Spinal cord (tissue), 10 donors: ENCODE measurements around the gene TRIM75. TPM values are rescaled to one million over a fixed set of nuclear protein-coding genes. Genes with fewer than 3 reads are reported as not detected.
"Not testable (repeated sequence)": the region's sequence is repeated elsewhere in the genome, so short reads cannot be mapped to it uniquely, and the experiment has no call there.

Source experiments
- DNase-seq, 6 donors: peaks; one replicate each; pipeline versions ENCODE4 v3.0.0 to v3.0.0-alpha.2; 2013 to 2015; ENCODE audit warnings: low spot score in 6 of 6, low read depth in 4 of 6
- H3K27ac ChIP-seq: one replicate; pipeline ENCODE4 v1.5.1; 2013; ENCODE audit warnings: low read depth, low read length, control low read depth
- H3K27me3 ChIP-seq: one replicate; pipeline ENCODE4 v1.6.1; 2013; ENCODE audit warnings: low read length; ENCODE audit not compliant: control insufficient read depth, insufficient read depth
- H3K36me3 ChIP-seq: one replicate; pipeline ENCODE4 v1.6.1; 2013; ENCODE audit warnings: low read length; ENCODE audit not compliant: control insufficient read depth, insufficient read depth
- H3K4me1 ChIP-seq: one replicate; pipeline ENCODE4 v1.6.1; 2013; ENCODE audit warnings: low read length; ENCODE audit not compliant: control insufficient read depth, insufficient read depth
- H3K4me3 ChIP-seq: one replicate; pipeline ENCODE4 v1.5.1; 2013; ENCODE audit warnings: low read depth, low read length, control low read depth
- H3K9me3 ChIP-seq: one replicate; pipeline ENCODE4 v1.6.1; 2013; ENCODE audit warnings: low read length; ENCODE audit not compliant: control insufficient read depth, insufficient read depth
- WGBS: methylation state at CpG from one replicate; pipeline ENCODE4 v1.1.5; 2013; ENCODE audit warnings: missing lambda C conversion rate; ENCODE audit not compliant: insufficient coverage; 5-methylcytosine and 5-hydroxymethylcytosine counted together
- polyA plus RNA-seq, 2 donors: library from polyadenylated mRNA; unstranded; fragments of 120-200 nt; gene quantifications; one replicate each; pipeline ENCODE4 v1.2.1, GENCODE V29; 2013; ENCODE audit not compliant: insufficient read length in 2 of 2
- total RNA-seq, 2 donors: library from RNA; depleted of rRNA in 1 of 2; stranded (reverse); fragments of 120-200 nt in 1 of 2; fragments of >200 nt in 1 of 2; gene quantifications; one replicate each; pipeline versions ENCODE4 v1.2.3 to v1.2.4, GENCODE V29; 2013 to 2014
- donor health status: healthy.

The TRIM75 gene
- total and polyA plus RNA-seq, 4 donors, result not detected

DNA sequence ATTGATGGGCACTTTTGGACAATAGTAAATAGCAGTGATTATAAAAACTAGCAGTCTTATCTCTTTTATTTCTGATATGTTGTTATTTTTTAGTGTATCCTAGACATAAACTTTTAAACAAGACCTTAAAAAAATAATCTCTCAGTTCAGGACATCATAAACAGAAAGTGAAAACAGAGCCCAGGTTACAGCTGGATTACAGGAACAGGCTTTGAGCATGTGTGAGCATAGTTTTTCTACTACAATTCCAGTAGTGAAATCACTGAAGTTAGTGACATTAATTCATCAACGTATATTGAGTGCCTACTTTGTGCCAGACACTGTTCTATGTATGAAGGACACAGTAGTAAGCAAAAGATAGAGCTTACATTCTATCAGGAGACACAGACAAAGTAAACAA, 16.9 kb downstream of the TRIM75 start:
- no peak overlapping the region for H3K4me3 ChIP-seq
- no peaks in the 10 kb centered on the region for H3K27me3 ChIP-seq
- no peak for DNase-seq
- no peaks in the 10 kb centered on the region for H3K4me1 ChIP-seq
- H3K27ac ChIP-seq, result no peak overlapping the region
- no peaks in the 10 kb centered on the region for H3K9me3 ChIP-seq
- H3K36me3 ChIP-seq, result no peaks in the 10 kb centered on the region
- WGBS, result no CpG with 5 or more reads among the region's 1 CpG

DNA sequence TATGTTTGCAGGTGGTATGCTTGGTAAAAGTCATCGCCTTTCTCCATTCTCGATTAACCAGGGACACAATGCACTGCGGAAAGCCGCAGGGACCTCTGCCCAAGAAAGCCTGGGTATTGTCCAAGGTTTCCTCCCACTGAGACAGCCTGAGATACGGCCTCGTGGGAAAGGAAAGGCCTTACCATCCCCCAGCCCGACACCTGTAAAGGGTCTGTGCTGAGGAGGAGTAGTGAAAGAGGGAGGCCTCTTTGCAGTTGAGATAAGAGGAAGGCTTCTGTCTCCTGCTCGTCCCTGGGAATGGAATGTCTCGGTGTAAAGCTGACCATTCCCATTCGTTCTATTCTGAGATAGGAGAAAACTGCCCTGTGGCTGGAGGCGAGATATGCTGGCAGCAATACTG, 19.7 kb downstream of the TRIM75 start:
- H3K27ac ChIP-seq, H3K4me1 ChIP-seq, DNase-seq, H3K27me3 ChIP-seq, H3K9me3 ChIP-seq, H3K4me3 ChIP-seq, H3K36me3 ChIP-seq: not testable (repeated sequence)
- WGBS, result 38% methylated on average over 4 of the region's 11 CpGs

DNA sequence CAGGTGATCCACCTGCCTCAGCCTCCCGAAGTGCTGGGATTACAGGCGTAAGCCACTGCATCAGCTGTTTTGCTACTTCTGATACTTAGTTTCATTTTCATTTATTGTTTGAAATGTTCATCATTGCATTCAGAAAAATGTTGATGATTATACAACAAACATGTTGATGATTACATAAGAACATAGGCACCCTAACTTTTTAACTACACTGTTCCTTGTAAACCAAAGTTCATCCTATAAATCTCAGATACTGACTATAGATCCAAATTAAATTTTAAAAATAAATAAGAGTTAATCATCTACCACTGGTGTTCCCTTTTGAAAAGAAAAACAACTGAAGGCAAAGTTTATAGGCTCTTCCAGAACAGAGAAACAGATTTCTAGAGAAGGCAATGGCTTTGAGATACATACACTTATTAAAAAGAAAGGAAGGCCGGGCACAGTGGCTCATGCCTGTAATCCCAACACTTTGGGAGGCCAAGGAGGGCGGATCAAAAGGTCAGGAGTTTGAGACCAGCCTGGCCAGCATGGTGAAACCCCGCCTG, 23.4 kb downstream of the TRIM75 start:
- H3K4me3 ChIP-seq, result no peak overlapping the region
- no peaks in the 10 kb centered on the region for H3K36me3 ChIP-seq
- DNase-seq, result no peak
- no CpG with 5 or more reads among the region's 5 CpGs for WGBS
- no peaks in the 10 kb centered on the region for H3K27me3 ChIP-seq
- H3K4me1 ChIP-seq, result no peaks in the 10 kb centered on the region
- no peaks in the 10 kb centered on the region for H3K9me3 ChIP-seq
- no peak overlapping the region for H3K27ac ChIP-seq

DNA sequence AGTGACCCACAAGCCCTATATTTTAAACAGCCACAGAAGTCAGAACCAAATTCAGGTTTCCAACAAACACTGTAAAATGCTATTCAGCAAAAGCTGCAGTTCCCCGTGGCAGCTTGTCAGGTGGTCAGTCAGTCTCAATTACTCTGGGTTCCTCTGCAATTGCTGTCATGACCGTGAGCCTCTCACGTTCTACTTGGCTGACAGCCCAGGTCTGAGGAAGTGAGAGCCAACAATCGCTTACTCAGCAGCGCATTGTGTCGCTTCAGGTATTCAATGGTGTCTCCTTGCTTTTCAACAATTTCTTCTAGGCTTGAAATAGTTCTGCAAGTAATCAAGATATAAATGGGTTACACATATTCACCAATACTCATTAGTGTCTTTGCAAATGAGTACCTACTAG, 25.8 kb downstream of the TRIM75 start:
- 14% methylated on average over 3 of the region's 6 CpGs for WGBS
- Histone ChIP-seq H3K4me1 (no peaks in the 10 kb centered on the region), H3K27me3 (no peaks in the 10 kb centered on the region), H3K9me3 (no peaks in the 10 kb centered on the region), H3K27ac (no peak overlapping the region), H3K4me3 (no peak overlapping the region), H3K36me3 (peaks cover 7% of the 10 kb centered on the region)
- peak in 3 of 6 donors; percentile 28 to 66 (median 41) for DNase-seq

DNA sequence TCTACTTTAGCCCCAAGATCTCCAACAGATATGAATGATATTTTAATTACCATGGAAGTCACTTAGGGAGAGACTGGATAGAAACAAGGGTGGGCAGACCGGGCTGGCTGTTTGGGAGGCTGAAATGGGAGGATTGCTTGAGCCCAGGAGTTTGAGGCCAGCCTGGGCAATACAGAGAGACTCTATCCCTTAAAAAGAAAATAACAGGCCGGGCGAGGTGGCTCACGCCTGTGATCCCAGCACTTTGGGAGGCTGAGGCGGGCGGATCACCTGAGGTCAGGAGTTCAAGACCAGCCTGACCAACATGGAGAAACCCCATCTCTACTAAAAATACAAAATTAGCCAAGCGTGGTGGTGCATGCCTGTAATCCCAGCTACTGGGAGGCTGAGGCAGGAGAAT, 31.1 kb downstream of the TRIM75 start:
- no CpG with 5 or more reads among the region's 7 CpGs for WGBS
- H3K9me3 ChIP-seq, H3K27me3 ChIP-seq, DNase-seq, H3K4me1 ChIP-seq, H3K27ac ChIP-seq, H3K4me3 ChIP-seq: not testable (repeated sequence)
- peaks cover 32% of the 10 kb centered on the region for H3K36me3 ChIP-seq

DNA sequence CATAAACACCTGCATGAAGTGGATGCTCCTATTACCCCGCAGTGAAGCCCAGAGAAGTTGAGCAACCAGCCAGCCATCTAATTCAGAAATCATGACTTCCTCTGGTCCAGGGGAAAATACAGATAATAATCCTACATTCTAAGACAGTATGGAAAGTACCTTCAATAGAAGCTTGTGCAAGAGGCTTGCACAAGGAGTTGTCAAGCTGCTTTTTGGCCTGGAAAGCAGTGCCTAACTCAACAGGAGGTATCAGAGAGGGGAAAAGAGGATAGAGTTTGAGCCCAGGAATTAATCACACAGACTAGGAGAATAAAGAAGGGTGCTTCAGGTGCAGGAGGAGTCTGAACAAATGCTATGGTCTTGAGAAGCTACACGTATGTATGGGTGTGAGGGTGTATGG, 32.3 kb downstream of the TRIM75 start:
- Histone ChIP-seq H3K4me3 (no peak overlapping the region), H3K27ac (no peak overlapping the region), H3K36me3 (peaks cover 40% of the 10 kb centered on the region), H3K9me3 (no peaks in the 10 kb centered on the region), H3K27me3 (no peaks in the 10 kb centered on the region), H3K4me1 (no peaks in the 10 kb centered on the region)
- WGBS, result 100% methylated on average over 1 of the region's 2 CpGs
- no peak for DNase-seq

DNA sequence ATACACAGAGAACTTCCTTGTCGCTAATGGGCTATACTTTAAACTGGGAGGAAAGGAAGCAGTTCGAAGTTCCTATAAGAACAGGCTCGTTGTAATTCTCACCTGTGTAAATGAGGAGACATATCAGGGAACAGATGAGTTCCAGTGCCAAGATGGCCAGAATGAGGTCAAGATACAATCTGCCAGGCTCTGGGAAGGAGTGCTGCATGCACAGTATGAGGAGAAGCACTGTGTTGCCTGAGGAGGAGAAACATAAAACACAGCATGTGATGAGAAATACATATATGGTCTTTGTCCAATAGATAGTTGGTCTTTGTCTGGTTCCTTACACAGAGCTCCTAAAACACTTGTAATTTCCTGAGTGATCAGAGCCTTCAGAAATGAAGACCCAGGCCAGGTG, 34.7 kb downstream of the TRIM75 start:
- Histone ChIP-seq H3K27me3 (no peaks in the 10 kb centered on the region), H3K36me3 (peaks cover 43% of the 10 kb centered on the region), H3K4me1 (no peaks in the 10 kb centered on the region), H3K4me3 (no peak overlapping the region), H3K27ac (no peak overlapping the region), H3K9me3 (no peaks in the 10 kb centered on the region)
- WGBS, result 90% methylated on average over 3 of the region's 3 CpGs
- no peak for DNase-seq

DNA sequence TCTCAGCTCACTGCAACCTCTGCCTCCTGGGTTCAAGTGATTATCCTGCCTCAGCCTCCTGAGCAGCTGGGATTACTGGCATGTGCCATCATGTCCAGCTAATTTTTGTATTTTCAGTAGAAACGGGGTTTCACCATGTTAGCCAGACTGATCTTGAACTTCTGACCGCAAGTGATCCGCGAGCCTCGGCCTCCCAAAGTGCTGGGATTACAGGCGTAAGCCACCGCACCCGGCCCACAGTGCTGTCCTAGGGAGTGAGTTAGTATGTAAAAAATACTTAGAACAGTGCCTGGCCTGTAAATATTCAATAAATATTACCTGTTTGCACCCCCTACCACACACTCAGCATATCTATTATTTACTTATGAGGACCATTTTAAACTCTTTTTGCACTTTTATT, 38.5 kb downstream of the TRIM75 start:
- 91% methylated on average over 5 of the region's 8 CpGs for WGBS
- not testable (repeated sequence) for H3K4me3 ChIP-seq, H3K27ac ChIP-seq, H3K9me3 ChIP-seq, DNase-seq, H3K4me1 ChIP-seq, H3K27me3 ChIP-seq
- peaks cover 26% of the 10 kb centered on the region for H3K36me3 ChIP-seq

DNA sequence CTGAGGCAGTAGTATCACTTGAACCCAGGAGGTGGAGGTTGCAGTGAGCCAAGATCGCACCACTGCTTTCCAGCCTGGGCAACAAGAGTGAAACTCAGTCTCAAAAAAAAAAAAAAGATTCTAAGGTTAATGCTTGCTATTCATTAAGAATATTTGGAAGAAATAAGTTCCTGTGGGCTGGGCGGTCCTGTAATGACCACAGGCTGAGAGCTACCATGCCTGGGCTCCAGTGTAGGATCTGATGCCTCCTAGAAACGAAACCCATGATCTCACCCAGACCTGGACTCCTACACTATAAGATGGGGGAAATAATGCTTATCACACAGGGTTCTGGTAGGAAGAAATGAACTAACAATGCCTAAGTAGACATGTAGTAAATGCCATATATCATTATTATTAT, 41.2 kb downstream of the TRIM75 start:
- H3K27me3 ChIP-seq, result no peaks in the 10 kb centered on the region
- no peak overlapping the region for H3K27ac ChIP-seq
- H3K4me1 ChIP-seq, result no peaks in the 10 kb centered on the region
- no peak for DNase-seq
- peaks cover 32% of the 10 kb centered on the region for H3K36me3 ChIP-seq
- H3K9me3 ChIP-seq, result no peaks in the 10 kb centered on the region
- WGBS, result 100% methylated on average over 1 of the region's 3 CpGs
- H3K4me3 ChIP-seq, result no peak overlapping the region

DNA sequence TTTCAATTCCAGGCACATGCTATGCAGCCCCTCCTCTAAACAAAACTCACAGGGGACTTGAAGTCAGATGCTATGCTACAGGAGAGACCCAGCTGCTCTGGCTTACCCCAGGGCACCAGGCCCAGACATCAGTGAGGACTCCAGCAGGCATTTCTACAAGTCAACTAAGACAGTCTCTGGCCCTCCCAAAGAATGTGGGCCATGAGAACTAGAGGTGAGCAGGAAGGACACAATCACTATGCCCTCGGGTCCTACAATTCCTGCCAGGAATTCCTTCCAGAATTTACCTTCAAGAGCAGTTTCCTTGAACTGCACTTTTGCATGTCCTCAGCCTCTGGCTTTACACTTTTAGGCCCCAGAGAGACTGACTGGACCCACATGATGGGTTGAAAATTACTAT, 41.6 kb downstream of the TRIM75 start:
- Histone ChIP-seq H3K27ac (no peak overlapping the region), H3K4me1 (no peaks in the 10 kb centered on the region), H3K4me3 (no peak overlapping the region), H3K36me3 (peaks cover 30% of the 10 kb centered on the region), H3K27me3 (no peaks in the 10 kb centered on the region), H3K9me3 (no peaks in the 10 kb centered on the region)
- 100% methylated on average over 1 of the region's 1 CpG for WGBS
- DNase-seq, result no peak
